GM12872 (cell line): ENCODE measurements around the gene HES5.

Experiments
- CTCF ChIP-seq: IDR thresholded peaks from 3 replicates; pipeline ENCODE4 v1.5.1; 2011; ENCODE audit warnings: low read depth, mild to moderate bottlenecking, low read length, moderate library complexity; ENCODE audit not compliant: insufficient read depth

HES5 gene

DNA sequence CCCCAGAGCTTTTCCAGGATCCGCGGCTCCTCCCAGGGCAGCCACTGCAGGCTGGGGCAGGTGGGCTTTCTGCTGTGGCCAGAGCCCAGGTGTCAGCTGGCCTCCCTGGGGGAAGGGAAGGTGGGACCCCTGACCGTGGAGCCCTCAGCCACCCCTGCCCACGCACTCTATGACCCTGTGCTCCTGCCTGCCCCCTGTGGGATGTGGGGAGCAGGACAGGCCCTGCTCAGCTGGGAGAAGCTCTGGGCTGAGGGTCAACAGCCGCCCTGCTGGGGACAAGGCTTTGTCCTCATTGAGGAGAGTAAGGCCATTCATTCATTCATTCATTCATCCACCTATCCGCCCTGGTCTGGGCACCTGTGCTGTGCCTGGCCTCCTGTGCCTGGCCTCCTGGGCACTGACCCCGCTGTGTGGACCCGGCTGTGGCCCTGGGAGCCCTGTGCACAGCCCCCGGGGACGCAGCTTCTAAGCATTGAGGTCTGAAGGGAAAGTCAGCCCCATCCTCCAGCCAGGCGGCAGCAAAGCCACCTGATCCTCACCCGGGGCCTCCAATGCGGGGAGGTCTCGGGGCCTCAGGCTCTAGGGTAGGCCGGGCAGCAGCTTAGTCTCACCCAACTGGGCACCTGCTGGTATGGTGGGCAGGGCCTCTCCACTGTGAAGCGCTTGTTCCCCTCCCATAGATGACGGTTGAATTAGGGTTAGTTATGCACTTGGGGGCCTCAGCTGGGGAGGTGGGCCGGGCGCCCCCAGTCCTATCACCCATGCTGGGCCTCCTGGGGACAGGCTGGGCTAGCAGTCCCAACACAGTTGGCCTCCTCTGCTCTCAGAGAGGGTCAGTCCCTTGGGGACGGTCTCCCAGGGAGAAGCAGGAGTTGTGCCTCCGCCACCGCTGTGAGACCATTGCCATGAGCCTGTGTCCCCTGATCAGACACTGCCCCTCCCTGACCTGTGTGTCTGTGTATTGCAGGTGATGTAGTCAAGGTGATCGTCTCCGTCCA, 32.1 kb upstream of the HES5 start:
- TF ChIP-seq CTCF, result peak; percentile 74

DNA sequence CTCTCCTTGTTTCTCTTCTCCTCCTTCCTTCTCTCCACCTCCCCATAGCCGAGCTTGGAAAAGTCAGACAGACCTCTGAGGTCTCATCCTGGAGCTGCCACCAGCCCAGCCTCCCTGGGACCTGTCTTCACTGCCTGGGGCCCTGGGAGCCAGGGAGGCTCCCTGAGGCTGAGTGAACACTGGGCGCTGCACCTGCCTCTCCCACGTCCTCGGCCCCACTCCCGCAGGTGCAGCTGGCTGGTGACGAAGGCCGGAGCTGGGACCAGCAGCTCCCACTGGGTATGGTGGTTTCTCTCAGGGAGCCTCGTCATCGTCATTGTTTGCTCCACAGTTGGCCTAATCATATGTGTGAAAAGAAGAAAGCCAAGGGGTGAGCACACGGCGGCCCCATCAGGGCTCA, 31.4 kb upstream of the HES5 start:
- TF ChIP-seq CTCF, result no peak

DNA sequence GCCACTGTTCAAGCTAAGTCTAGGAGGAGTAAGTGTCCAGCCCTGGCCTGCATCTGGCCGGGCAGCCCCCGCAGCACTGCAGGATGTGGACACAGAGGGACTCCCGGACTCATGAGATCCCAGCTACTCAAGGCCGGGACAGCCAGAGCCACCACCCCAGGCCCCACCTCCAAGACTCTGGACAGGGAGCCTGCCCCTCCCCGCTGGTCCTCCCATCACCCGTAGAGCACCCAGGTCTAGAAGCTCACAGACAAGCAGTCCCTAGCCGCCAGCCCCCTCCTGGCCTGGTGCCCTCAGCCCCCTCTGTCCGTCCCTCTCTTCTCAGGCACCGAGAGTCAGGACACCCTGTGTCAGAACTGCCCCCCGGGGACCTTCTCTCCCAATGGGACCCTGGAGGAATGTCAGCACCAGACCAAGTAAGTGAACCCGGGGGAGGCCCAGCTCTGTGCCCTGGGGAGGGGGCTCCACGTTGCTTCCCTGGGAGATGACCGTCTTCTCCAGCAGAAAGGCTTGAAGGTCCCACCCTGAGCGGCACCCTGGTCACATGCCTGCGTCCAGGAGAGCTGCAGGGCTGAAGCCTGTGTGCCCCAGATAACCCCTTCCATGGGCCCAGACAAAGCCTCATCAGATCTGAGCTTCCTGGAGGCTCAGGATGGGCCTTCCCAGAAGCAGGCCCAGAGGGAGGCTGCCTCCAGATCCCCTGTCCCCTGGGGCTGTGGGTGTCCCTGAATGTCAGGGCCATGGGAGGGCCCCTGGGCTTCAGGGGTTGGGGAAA, 30.4 kb upstream of the HES5 start:
- TF ChIP-seq CTCF, result no peak

GRCh38 chr1:2559509-2560298, 29.6 kb upstream of the HES5 start:
- TF ChIP-seq CTCF, result no peak

DNA sequence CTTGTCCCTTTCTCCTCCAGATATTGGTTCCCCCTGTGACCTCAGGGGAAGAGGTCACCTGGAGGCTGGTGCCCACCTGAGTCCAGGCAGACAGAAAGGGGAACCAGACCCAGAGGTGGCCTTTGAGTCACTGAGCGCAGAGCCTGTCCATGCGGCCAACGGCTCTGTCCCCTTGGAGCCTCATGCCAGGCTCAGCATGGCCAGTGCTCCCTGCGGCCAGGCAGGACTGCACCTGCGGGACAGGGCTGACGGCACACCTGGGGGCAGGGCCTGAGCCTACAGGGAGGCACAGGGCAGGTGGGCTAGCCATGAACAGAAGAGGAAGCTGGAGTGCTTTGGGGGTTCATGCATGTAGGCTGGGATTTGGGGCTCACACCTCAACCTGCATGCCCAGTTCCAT, 28.8 kb upstream of the HES5 start:
- TF ChIP-seq CTCF, result no peak

DNA sequence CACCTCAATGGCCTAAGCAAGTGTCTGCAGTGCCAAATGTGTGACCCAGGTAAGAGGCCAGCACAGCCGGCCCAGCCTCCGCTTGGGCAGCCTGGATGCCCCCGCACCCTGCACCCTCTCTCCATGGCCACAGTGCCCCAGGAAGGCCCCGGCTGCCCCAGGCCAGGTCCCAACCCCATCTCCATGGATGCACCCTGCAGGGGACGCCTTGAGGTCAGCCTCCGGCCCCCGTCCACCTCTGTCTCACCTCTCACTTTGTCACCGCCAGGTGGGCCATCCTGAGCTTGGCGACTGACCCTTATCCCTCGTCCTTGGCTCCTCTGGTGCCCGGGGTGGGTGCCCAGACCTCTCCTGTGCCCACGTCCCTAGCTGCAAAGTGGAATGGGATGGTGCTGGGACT, 28.4 kb upstream of the HES5 start:
- TF ChIP-seq CTCF, result no peak
